HEK293 (cell line): ENCODE data around the gene SLC10A1.

Source experiments
- PRDM1 ChIP-seq: fragments of 450-650 bp; formaldehyde crosslinking; IDR thresholded peaks from 2 replicates; pipeline ENCODE4; 2016; ENCODE audit warnings: missing biosample characterization, missing genetic modification characterization
- TCF7L2 ChIP-seq: IDR thresholded peaks from 2 replicates; pipeline ENCODE4 v1.6.1; 2011; ENCODE audit warnings: low read depth, mild to moderate bottlenecking, inconsistent platforms, low read length, moderate library complexity, borderline replicate concordance
- YY1 ChIP-seq: fragments of 450-650 bp; formaldehyde crosslinking; IDR thresholded peaks from 2 replicates; pipeline ENCODE4 v1.5.1; 2018; ENCODE audit warnings: missing biosample characterization, missing genetic modification characterization
- ZNF335 ChIP-seq: fragments of 450-650 bp; formaldehyde crosslinking; conservative IDR thresholded peaks from 2 replicates; pipeline ENCODE4 v1.5.1; 2016; ENCODE audit warnings: missing biosample characterization, missing genetic modification characterization
- TF ChIP-seq, protein P1 (sequence below): fragments of 450-650 bp; formaldehyde crosslinking; IDR thresholded peaks from 2 replicates; pipeline ENCODE4 v1.5.1; 2016; ENCODE audit warnings: missing biosample characterization, missing genetic modification characterization

DNA sequence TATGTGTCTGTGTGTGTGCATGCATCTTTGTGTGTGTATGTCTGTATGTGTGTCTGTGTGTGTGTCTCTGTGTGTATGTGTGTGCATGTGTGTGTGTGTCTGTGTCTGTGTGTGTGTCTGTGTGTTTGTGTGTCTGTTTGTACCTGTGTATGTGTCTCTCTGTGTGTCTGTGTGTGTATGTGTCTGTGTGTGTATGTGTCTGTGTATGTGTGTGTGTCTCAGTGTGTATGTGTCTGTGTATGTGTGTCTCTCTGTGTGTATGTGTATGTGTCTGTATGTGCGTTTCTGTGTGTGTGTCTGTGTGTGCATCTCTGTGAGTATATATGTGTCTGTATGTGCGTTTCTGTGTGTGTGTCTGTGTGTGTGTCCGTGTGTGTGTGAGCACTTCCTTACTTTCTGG is 42.6 kb upstream of the SLC10A1 start:
- TF ChIP-seq ZNF335 (tag by site-specific recombination) (no peak), PRDM1 (no peak), YY1 (tag by site-specific recombination) (no peak), TCF7L2 (no peak)
- TF ChIP-seq, protein P1, sequence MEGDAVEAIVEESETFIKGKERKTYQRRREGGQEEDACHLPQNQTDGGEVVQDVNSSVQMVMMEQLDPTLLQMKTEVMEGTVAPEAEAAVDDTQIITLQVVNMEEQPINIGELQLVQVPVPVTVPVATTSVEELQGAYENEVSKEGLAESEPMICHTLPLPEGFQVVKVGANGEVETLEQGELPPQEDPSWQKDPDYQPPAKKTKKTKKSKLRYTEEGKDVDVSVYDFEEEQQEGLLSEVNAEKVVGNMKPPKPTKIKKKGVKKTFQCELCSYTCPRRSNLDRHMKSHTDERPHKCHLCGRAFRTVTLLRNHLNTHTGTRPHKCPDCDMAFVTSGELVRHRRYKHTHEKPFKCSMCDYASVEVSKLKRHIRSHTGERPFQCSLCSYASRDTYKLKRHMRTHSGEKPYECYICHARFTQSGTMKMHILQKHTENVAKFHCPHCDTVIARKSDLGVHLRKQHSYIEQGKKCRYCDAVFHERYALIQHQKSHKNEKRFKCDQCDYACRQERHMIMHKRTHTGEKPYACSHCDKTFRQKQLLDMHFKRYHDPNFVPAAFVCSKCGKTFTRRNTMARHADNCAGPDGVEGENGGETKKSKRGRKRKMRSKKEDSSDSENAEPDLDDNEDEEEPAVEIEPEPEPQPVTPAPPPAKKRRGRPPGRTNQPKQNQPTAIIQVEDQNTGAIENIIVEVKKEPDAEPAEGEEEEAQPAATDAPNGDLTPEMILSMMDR = no peak
